CD4-positive, CD25-positive, alpha-beta regulatory T cell (primary cell): ENCODE measurements around the gene SCAP. TPM values are rescaled to one million over a fixed set of nuclear protein-coding genes. Genes with fewer than 3 reads are reported as not detected.

Experiments
- ATAC-seq, 2 donors: fragments of 150-1000 bp; cut with Tn5 transposase; one replicate each; pipeline ENCODE4 v1.10.0; 2021; ENCODE audit warnings: low read depth in 2 of 2, moderate number of reproducible peaks in 2 of 2, moderate library complexity in 1 of 2
- DNase-seq, 3 donors: peaks; one replicate each; pipeline versions ENCODE4 v3.0.0 to v3.0.0-alpha.2; 2012 to 2022; ENCODE audit warnings: mixed read lengths in 1 of 3
- H3K27ac ChIP-seq: one replicate; pipeline ENCODE4 v1.7.0; 2013; ENCODE audit warnings: mild to moderate bottlenecking, low read length; ENCODE audit not compliant: insufficient read depth, poor library complexity, severe bottlenecking
- H3K27me3 ChIP-seq: one replicate; pipeline ENCODE4 v1.7.0; 2013; ENCODE audit warnings: low read length; ENCODE audit not compliant: control insufficient read depth, insufficient read depth
- H3K36me3 ChIP-seq: one replicate; pipeline ENCODE4 v1.7.0; 2013; ENCODE audit warnings: mild to moderate bottlenecking, low read length, moderate library complexity; ENCODE audit not compliant: control insufficient read depth, insufficient read depth
- H3K4me1 ChIP-seq: 2 replicates; pipeline ENCODE4 v1.7.0; 2013; ENCODE audit warnings: mild to moderate bottlenecking, low read length; ENCODE audit not compliant: insufficient read depth, control insufficient read depth, poor library complexity, severe bottlenecking
- H3K4me3 ChIP-seq: one replicate; pipeline ENCODE4 v1.7.0; 2013; ENCODE audit warnings: low read depth, mild to moderate bottlenecking, low read length, moderate library complexity
- H3K9me3 ChIP-seq, 2 experiments: 1 replicate in 1 of 2; 2 replicates in 1 of 2; pipeline ENCODE4 v1.7.0; 2013; ENCODE audit warnings: low read length in 2 of 2, mild to moderate bottlenecking in 1 of 2, moderate library complexity in 1 of 2; ENCODE audit not compliant: control insufficient read depth in 2 of 2
- H3K27ac Mint-ChIP-seq, 3 donors: one replicate each; pipeline ENCODE4 v1.8.0; 2020 to 2022; ENCODE audit warnings: mild to moderate bottlenecking in 3 of 3, mixed read lengths in 3 of 3, moderate library complexity in 2 of 3
- H3K27me3 Mint-ChIP-seq: one replicate; pipeline ENCODE4 v1.8.0; 2022; ENCODE audit warnings: mild to moderate bottlenecking, mixed read lengths
- H3K36me3 Mint-ChIP-seq: one replicate; pipeline ENCODE4 v1.8.0; 2020; ENCODE audit warnings: mixed read lengths
- H3K4me1 Mint-ChIP-seq, 4 donors: one replicate each; pipeline ENCODE4 v1.8.0; 2020 to 2022; ENCODE audit warnings: mixed read lengths in 4 of 4, mild to moderate bottlenecking in 1 of 4
- H3K4me3 Mint-ChIP-seq, 4 donors: one replicate each; pipeline ENCODE4 v1.8.0; 2020 to 2022; ENCODE audit warnings: mild to moderate bottlenecking in 4 of 4, mixed read lengths in 4 of 4, moderate library complexity in 3 of 4
- H3K9me3 Mint-ChIP-seq, 7 donors: one replicate each; pipeline ENCODE4 v1.8.0; 2020 to 2022; ENCODE audit warnings: mixed read lengths in 7 of 7, mild to moderate bottlenecking in 3 of 7, moderate library complexity in 2 of 7
- polyA plus RNA-seq, 4 donors: library from polyadenylated mRNA; unstranded; fragments of 300-500 nt; fragmentation: Illumina TruSeq; gene quantifications; one replicate each; pipeline ENCODE4 v1.2.3, GENCODE V29; 2021
- total RNA-seq: library from RNA; stranded (reverse); gene quantifications from one replicate; pipeline ENCODE4 v1.2.3, GENCODE V29; 2022

The SCAP gene
- total and polyA plus RNA-seq, 5 donors from 2014 or later: 43.2 to 92.4 (median 47.1) TPM

GRCh38 chr3:47416041-47416440, 59.7 kb downstream of the SCAP start:
- no peak for ATAC-seq
- peak overlapping the region in 2 of 3 donors; percentile 56 to 78 for H3K27ac Mint-ChIP-seq

GRCh38 chr3:47414666-47415587, 60.8 kb downstream of the SCAP start:
- no peak overlapping the region for H3K4me3 ChIP-seq
- peak overlapping the region in 2 of 3 donors; percentile 56 to 78 for H3K27ac Mint-ChIP-seq
- H3K27me3 Mint-ChIP-seq: no peaks in the 10 kb centered on the region
- H3K9me3 ChIP-seq: no peaks in the 10 kb centered on the region
- ATAC-seq (no peak), DNase-seq (no peak)
- H3K27ac ChIP-seq: no peak overlapping the region
- H3K36me3 Mint-ChIP-seq: peaks cover 12% of the 10 kb centered on the region
- H3K27me3 ChIP-seq: no peaks in the 10 kb centered on the region
- H3K36me3 ChIP-seq: peaks cover 59% of the 10 kb centered on the region
- no peaks in the 10 kb centered on the region for H3K4me1 ChIP-seq
- no peaks in the 10 kb centered on the region for H3K9me3 Mint-ChIP-seq
- peaks cover 0 to 3% (median 0%) of the 10 kb centered on the region in 4 donors for H3K4me1 Mint-ChIP-seq
- no peak overlapping the region for H3K4me3 Mint-ChIP-seq

More at GRCh38 chr3:47416041-47416440, 59.7 kb downstream of the SCAP start:
- no peaks in the 10 kb centered on the region for H3K27me3 Mint-ChIP-seq
- H3K4me3 Mint-ChIP-seq: peak overlapping the region in 1 of 4 donors; percentile 16
- H3K27me3 ChIP-seq: no peaks in the 10 kb centered on the region
- H3K9me3 ChIP-seq: no peaks in the 10 kb centered on the region
- no peak overlapping the region for H3K27ac ChIP-seq
- H3K36me3 Mint-ChIP-seq: peaks cover 14% of the 10 kb centered on the region
- H3K4me3 ChIP-seq: no peak overlapping the region
- H3K4me1 ChIP-seq: peaks cover 4% of the 10 kb centered on the region
- H3K36me3 ChIP-seq: peaks cover 62% of the 10 kb centered on the region
- peaks cover under 1 to 7% (median 4%) of the 10 kb centered on the region in 4 donors for H3K4me1 Mint-ChIP-seq
- no peaks in the 10 kb centered on the region for H3K9me3 Mint-ChIP-seq
- DNase-seq: no peak

- Histone ChIP-seq H3K27me3 (no peaks in the 10 kb centered on the region), H3K36me3 (peaks cover 62% of the 10 kb centered on the region), H3K27ac (no peak overlapping the region), H3K9me3 (no peaks in the 10 kb centered on the region), H3K4me1 (no peaks in the 10 kb centered on the region), H3K4me3 (no peak overlapping the region)
- H3K4me3 Mint-ChIP-seq: no peak overlapping the region
- peaks cover 0 to 3% (median 0%) of the 10 kb centered on the region in 4 donors for H3K4me1 Mint-ChIP-seq
- no peak overlapping the region for H3K27ac Mint-ChIP-seq
- no peak for ATAC-seq
- DNase-seq: no peak
- H3K9me3 Mint-ChIP-seq: no peaks in the 10 kb centered on the region
- H3K27me3 Mint-ChIP-seq: no peaks in the 10 kb centered on the region
- H3K36me3 Mint-ChIP-seq: peaks cover 12% of the 10 kb centered on the region
These were observed 61.6 kb downstream of the SCAP start for GRCh38 chr3:47414161-47414564.

GRCh38 chr3:47413751-47414150, 62.0 kb downstream of the SCAP start:
- DNase-seq: no peak
- no peak overlapping the region for H3K4me3 Mint-ChIP-seq
- no peak for ATAC-seq

GRCh38 chr3:47412842-47413520, 62.8 kb downstream of the SCAP start:
- Mint-ChIP-seq H3K27me3 (no peaks in the 10 kb centered on the region), H3K9me3 (no peaks in the 10 kb centered on the region), H3K36me3 (peaks cover 9% of the 10 kb centered on the region), H3K27ac (peak overlapping the region in 2 of 3 donors; percentile 65 to 76), H3K4me1 (peaks cover 0 to 3% (median 0%) of the 10 kb centered on the region in 4 donors), H3K4me3 (peak overlapping the region in 1 of 4 donors; percentile 44)
- no peaks in the 10 kb centered on the region for H3K27me3 ChIP-seq
- ATAC-seq (no peak), DNase-seq (no peak)
- H3K27ac ChIP-seq: no peak overlapping the region
- no peak overlapping the region for H3K4me3 ChIP-seq
- peaks cover 70% of the 10 kb centered on the region for H3K36me3 ChIP-seq
- H3K4me1 ChIP-seq: no peaks in the 10 kb centered on the region
- H3K9me3 ChIP-seq: no peaks in the 10 kb centered on the region

More at GRCh38 chr3:47413751-47414150, 62.0 kb downstream of the SCAP start:
- peaks cover 0 to 3% (median 0%) of the 10 kb centered on the region in 4 donors for H3K4me1 Mint-ChIP-seq
- Histone ChIP-seq H3K27me3 (no peaks in the 10 kb centered on the region), H3K9me3 (no peaks in the 10 kb centered on the region), H3K27ac (no peak overlapping the region), H3K4me1 (no peaks in the 10 kb centered on the region), H3K4me3 (no peak overlapping the region), H3K36me3 (peaks cover 62% of the 10 kb centered on the region)
- H3K27ac Mint-ChIP-seq: no peak overlapping the region
- H3K36me3 Mint-ChIP-seq: peaks cover 9% of the 10 kb centered on the region
- H3K9me3 Mint-ChIP-seq: no peaks in the 10 kb centered on the region
- H3K27me3 Mint-ChIP-seq: no peaks in the 10 kb centered on the region

GRCh38 chr3:47412453-47412756, 63.3 kb downstream of the SCAP start:
- H3K27ac ChIP-seq: no peak overlapping the region
- H3K36me3 ChIP-seq: peaks cover 75% of the 10 kb centered on the region
- no peaks in the 10 kb centered on the region for H3K4me1 ChIP-seq
- Mint-ChIP-seq H3K27ac (no peak overlapping the region), H3K27me3 (no peaks in the 10 kb centered on the region), H3K4me1 (peaks cover 0 to 3% (median 0%) of the 10 kb centered on the region in 4 donors), H3K9me3 (no peaks in the 10 kb centered on the region), H3K36me3 (peaks cover 9% of the 10 kb centered on the region), H3K4me3 (no peak overlapping the region)
- no peaks in the 10 kb centered on the region for H3K27me3 ChIP-seq
- no peaks in the 10 kb centered on the region for H3K9me3 ChIP-seq
- no peak overlapping the region for H3K4me3 ChIP-seq
- DNase-seq (no peak), ATAC-seq (no peak)

GRCh38 chr3:47411696-47412452, 63.9 kb downstream of the SCAP start:
- no peak overlapping the region for H3K27ac Mint-ChIP-seq
- H3K36me3 ChIP-seq: peaks cover 78% of the 10 kb centered on the region
- H3K4me1 ChIP-seq: no peaks in the 10 kb centered on the region
- no peaks in the 10 kb centered on the region for H3K27me3 ChIP-seq
- H3K9me3 Mint-ChIP-seq: no peaks in the 10 kb centered on the region
- no peak for DNase-seq
- H3K27ac ChIP-seq: no peak overlapping the region
- H3K9me3 ChIP-seq: no peaks in the 10 kb centered on the region
- H3K27me3 Mint-ChIP-seq: no peaks in the 10 kb centered on the region
- H3K4me1 Mint-ChIP-seq: peaks cover 0 to 3% (median 0%) of the 10 kb centered on the region in 4 donors
- H3K36me3 Mint-ChIP-seq: peaks cover 9% of the 10 kb centered on the region
- no peak overlapping the region for H3K4me3 Mint-ChIP-seq
- H3K4me3 ChIP-seq: no peak overlapping the region
- ATAC-seq: no peak
